Measurements from ENCODE around the gene RERE.
A peak's percentile ranks its signal among the peaks of the same experiment; 100 is the strongest.

The RERE gene

GRCh38 chr1:8343044-8343443 is 474.4 kb downstream of the RERE start:
- DNase-seq = no peak

GRCh38 chr1:8342325-8342724 is 475.1 kb downstream of the RERE start:
- DNase-seq = no peak

DNA sequence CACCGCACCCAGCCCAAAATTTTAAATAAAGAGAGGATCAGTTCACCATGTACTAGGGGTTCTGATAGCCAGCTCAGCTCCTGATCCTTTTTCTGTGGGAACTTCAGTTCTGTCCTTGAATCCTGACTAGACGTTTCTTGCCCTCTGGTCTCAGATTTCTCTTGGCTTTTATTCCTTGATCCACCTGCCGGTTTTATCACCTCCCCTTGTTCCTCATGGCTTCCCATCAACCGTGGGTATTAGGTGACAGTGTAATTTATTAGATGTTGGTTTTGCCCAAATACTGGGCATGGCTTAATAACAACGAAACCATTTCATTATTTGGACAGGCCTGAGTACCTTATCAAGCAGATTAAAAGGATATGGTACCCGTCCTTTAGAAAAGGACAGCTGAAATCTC is 477.0 kb downstream of the RERE start:
- DNase-seq = no peak

GRCh38 chr1:8339203-8339600 is 478.2 kb downstream of the RERE start:
- DNase-seq = no peak

DNA sequence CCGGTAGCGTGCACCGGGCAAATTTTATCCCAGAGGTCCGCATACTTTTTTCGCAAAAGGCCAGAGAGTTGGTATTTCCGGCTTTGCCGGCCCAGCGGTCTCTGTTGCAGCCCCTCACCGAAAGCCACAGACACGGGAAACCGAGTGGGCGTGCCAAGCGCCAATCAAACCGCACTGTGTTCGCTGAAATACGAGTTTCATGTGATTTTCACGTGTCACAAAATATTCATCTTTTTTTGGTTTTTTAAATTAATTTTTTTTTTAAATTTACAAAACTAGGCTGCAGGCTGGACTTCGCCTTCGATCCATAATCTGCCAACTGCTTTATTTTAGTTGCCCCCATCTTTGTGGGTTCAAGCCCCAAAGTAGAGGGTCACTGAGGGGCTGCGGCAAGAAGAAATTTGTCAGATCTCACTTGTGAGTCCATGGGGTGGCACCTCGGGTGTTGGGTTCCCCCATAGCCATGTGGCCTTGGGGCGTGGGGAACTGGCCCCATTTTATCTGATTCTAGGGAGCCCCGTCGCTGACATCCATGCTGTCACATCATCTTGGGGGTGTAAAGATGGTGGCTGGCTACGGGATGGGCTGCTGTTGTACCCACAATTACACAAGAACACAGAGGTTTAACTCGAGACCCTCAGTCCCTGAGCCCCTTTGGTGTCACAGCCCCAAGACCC is 478.8 kb downstream of the RERE start:
- no peak for DNase-seq

- DNase-seq = no peak
These were observed 479.5 kb downstream of the RERE start for GRCh38 chr1:8337776-8338525.

GRCh38 chr1:8335246-8335645 is 482.2 kb downstream of the RERE start:
- DNase-seq = no peak

DNA sequence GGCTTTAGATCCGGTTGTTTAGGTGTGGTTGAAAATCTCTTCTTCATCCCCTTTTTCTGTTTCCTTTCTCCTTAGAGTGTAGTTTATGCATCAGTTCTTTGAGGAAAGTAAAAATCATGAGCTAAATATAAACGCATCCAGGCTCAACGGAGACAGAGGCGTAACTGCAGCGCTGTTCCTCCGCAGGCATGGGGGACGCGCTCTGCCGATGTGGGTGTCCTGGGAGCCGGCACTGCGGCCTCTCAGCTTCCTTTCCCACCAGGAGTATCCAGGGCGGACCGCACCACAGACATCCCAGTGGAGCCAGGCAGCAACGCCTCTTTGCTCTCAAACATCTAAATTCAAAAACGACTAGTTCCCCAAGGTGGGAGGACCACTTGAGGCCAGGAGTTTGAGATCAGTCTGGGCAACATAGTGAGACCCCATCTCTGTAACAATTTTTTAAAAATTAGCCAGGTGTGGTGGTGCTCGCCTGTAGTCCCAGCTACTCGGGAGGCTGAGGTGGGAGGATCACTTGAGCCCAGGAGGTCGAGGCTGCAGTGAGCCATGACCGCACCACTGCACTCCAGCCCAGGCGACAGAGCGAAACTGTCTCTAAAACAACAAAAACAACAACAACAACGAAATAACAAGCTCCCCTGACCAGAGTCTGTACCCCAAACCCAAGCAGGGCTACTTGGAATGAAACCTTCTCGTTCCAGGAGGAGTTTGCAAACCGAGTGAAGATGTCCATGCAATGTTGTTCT is 483.2 kb downstream of the RERE start:
- peak in 1 of 58 donors; percentile 11 for DNase-seq

GRCh38 chr1:8333246-8333987 is 484.0 kb downstream of the RERE start:
- no peak for DNase-seq

GRCh38 chr1:8332806-8333205 is 484.6 kb downstream of the RERE start:
- no peak for DNase-seq

DNA sequence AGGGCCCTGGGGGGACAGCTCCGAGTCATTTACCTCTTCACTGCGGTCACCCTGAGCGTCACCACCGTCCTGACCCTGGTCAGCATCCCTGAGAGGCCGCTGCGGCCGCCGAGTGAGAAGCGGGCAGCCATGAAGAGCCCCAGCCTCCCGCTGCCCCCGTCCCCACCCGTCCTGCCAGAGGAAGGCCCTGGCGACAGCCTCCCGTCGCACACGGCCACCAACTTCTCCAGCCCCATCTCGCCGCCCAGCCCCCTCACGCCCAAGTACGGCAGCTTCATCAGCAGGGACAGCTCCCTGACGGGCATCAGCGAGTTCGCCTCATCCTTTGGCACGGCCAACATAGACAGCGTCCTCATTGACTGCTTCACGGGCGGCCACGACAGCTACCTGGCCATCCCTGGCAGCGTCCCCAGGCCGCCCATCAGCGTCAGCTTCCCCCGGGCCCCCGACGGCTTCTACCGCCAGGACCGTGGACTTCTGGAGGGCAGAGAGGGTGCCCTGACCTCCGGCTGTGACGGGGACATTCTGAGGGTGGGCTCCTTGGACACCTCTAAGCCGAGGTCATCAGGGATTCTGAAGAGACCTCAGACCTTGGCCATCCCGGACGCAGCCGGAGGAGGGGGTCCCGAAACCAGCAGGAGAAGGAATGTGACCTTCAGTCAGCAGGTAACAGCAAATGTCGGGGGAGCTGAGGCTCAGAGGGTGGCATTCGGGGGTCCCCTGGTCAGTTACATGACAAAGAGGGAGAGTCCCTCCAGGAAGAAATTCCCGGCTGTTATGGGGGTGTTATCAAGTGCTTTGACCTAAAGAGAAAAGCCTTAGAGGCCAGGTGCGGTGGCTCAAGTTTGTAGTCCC is 486.9 kb downstream of the RERE start:
- no peak for DNase-seq

DNA sequence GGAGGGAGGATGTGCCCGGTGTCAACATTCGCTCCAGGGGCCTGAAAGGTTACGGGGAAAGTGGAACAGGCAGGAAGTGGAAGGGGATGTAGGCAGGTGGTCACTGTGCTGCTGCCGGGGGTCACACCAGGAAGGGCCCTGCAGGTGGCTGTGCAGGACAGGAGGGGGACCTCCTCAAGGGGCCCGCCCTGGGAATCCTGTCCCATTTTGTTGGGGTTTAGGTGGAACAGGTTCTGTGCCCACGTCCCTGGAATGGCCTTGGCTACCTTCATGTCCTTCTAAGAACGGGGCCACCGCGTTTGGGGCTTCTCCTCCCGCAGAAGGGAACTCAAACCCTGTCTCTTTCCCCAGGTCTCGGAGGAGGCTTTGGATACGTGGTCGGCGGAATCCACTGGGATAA is 487.6 kb downstream of the RERE start:
- DNase-seq = no peak

DNA sequence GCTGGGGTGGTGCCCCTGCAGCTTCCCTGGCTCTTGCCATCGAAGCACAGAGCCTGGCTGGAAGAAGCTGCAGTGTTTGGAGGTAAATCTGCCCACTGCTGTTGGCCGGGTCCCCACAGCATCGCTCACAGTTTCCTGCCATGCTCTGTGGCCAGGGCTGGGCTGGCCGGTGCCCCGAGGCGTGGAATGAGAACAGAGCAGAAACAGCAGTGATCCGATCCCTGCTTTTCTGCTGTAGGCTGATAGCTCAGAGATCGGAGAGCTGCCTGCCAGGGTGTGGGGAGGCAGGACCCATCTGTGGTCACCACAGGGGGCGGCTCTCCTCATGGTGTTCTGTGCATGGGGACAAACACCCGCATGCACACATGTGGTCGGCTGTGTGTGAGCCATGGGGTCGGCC is 488.0 kb downstream of the RERE start:
- no peak for DNase-seq

DNA sequence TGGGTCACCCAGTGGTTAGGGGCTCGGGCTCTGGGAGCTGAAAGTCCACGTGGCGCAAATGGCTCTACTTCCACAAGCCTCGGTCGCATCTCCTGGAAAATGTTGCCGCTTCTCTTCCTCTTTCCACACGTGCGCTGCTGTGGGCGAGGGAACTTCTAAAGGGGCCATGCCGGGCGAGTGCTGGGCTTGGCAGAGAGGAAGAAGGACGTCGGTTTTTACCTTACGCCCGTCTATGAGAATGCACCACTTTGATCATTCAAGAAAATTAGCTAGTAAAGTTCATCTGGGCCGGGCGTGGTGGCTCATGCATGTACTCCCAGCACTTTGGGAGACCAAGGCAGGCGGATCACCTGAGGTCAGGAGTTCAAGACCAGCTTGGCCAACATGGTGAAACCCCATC is 489.2 kb downstream of the RERE start:
- DNase-seq = no peak

- DNase-seq = no peak
These were observed 491.2 kb downstream of the RERE start for GRCh38 chr1:8326265-8326664.

DNA sequence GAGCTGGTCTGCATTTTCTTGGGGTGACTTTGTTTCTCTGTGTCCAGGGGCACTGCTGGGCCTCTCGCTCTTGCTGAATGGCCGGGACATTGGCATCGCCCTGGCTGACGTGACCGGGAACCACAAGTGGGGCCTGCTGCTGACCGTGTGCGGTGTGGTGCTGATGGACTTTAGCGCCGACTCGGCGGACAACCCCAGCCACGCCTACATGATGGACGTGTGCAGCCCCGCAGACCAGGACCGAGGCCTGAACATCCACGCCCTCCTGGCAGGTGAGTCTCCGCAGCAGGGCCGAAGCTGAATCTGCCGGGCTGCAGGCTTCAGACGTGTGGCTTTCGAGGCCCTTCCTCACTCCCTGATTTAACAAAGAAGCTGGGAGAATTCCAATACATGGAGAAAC is 491.7 kb downstream of the RERE start:
- no peak for DNase-seq

- no peak for DNase-seq
These were observed 493.1 kb downstream of the RERE start for GRCh38 chr1:8324176-8324810.

GRCh38 chr1:8323706-8324105 is 493.7 kb downstream of the RERE start:
- DNase-seq = no peak

DNA sequence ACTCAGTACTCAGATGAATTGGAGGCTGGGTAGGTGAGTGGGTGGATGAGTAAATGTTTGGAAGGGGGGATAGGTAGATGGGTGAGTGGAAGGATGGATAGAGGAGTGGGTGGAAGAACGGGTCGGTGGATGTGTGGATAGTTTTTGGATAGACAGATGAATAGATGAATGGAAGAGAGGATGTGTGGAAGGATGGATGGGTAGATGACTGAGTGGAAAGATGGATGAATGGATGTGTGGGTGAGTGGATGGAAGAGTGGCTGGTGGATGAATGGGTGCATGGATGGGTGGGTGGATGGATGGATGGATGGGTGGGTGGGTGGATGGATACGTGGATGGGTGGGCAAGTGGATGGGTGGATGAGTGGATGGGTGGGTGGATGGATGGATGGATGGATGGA is 495.8 kb downstream of the RERE start:
- DNase-seq = no peak

- no peak for DNase-seq
These were observed 499.0 kb downstream of the RERE start for GRCh38 chr1:8318436-8318835.

Data from anterior cingulate cortex (tissue), 58 donors.